ENCODE data around the gene CELA2A. TPM values are rescaled to one million over a fixed set of nuclear protein-coding genes. Genes with fewer than 3 reads are reported as not detected.
"Not testable (repeated sequence)": the region's sequence is repeated elsewhere in the genome, so short reads cannot be mapped to it uniquely, and the experiment has no call there.

The CELA2A gene
- total RNA-seq, 4 donors from 2014 or later, result not detected

DNA sequence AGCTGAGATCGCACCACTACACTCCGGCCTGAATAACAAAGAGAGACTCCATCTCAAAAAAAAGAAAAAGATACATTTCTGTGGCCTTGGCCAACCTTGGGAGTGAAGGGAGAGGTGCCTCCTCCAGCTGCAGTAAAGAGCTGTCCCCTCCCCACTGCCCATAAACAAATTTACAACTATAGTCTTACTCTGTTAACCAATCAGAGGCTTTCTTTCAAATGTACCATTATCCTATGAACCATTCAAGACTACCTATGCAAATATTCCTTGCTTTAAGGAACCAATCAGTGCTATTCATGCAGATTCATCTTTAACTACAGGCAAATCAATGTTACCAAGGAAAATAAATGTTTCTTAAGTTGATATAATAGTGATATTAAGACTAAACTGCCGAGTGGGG lies 20.4 kb downstream of the CELA2A start:
- in situ Hi-C loops (cut with MboI; ENCODE audit: low sequenced_read_pairs in 4 of 4) (no loop called here), intact Hi-C loops (cut with DNase I; ENCODE audit: low total_unique reads) (no loop called here)
- TF ChIP-seq, protein P1, sequence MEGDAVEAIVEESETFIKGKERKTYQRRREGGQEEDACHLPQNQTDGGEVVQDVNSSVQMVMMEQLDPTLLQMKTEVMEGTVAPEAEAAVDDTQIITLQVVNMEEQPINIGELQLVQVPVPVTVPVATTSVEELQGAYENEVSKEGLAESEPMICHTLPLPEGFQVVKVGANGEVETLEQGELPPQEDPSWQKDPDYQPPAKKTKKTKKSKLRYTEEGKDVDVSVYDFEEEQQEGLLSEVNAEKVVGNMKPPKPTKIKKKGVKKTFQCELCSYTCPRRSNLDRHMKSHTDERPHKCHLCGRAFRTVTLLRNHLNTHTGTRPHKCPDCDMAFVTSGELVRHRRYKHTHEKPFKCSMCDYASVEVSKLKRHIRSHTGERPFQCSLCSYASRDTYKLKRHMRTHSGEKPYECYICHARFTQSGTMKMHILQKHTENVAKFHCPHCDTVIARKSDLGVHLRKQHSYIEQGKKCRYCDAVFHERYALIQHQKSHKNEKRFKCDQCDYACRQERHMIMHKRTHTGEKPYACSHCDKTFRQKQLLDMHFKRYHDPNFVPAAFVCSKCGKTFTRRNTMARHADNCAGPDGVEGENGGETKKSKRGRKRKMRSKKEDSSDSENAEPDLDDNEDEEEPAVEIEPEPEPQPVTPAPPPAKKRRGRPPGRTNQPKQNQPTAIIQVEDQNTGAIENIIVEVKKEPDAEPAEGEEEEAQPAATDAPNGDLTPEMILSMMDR (IDR thresholded peaks at IDR 0.05 in 4 of 5, conservative IDR thresholded peaks at IDR 0.05 in 1 of 5), result no peak
- no peak for TF ChIP-seq POLR2A (IDR thresholded peaks at IDR 0.05)
- ATAC-seq, result no peak
- Histone ChIP-seq H3K9me3 (no peaks in the 10 kb centered on the region), H3K36me3 (no peaks in the 10 kb centered on the region), H3K27me3 (no peaks in the 10 kb centered on the region), H3K27ac (no peak overlapping the region), H3K4me3 (no peak overlapping the region), H3K4me1 (no peaks in the 10 kb centered on the region)
- DNase-seq, result no peak

- no peaks in the 10 kb centered on the region for H3K36me3 ChIP-seq
- no peak overlapping the region for H3K27ac ChIP-seq
- no peak for ATAC-seq
- no peak for TF ChIP-seq POLR2A (IDR thresholded peaks at IDR 0.05)
- TF ChIP-seq, protein P1 (IDR thresholded peaks at IDR 0.05 in 4 of 5, conservative IDR thresholded peaks at IDR 0.05 in 1 of 5), result no peak
- H3K9me3 ChIP-seq, result no peaks in the 10 kb centered on the region
- no peaks in the 10 kb centered on the region for H3K4me1 ChIP-seq
- intact Hi-C loops (cut with DNase I; ENCODE audit: low total_unique reads) (no loop called here), in situ Hi-C loops (cut with MboI; ENCODE audit: low sequenced_read_pairs in 4 of 4) (no loop called here)
- no peaks in the 10 kb centered on the region for H3K27me3 ChIP-seq
- no peak overlapping the region for H3K4me3 ChIP-seq
- no peak for DNase-seq
Observed at GRCh38 chr1:15477646-15478212, 21.2 kb downstream of the CELA2A start.

DNA sequence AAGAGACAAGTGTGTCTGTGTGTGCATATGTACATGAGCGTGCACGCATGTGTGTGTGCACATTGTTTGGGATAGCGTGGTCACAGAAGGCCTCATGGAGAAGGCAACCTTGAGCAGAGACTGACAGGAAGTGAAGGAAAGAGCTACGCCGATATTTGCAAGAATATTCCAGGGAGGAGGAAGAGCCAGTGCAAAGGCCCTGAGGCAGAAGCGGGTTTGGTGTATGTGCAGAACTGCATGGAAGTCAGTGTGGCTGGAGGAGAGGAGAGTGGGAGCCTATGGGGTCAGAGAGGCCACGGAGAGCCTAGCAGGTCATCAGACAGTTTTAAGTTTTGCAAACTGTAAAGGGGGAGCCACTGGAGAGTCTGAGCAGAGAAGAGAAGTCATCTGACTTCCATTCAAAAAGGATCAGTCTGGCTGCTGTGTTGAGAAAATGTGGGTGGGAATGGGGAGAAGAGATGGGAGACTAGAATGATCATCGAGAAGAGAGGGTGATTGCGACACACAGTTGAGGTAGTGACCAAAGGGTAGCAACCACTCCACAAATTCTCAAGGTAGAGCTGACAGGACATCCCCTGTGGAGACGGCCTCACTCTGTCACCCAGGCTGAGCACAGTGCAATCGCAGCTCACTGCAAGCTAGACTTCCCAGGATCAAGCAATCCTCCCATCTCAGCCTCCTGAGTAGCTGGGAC lies 23.3 kb downstream of the CELA2A start:
- H3K9me3 ChIP-seq, result no peaks in the 10 kb centered on the region
- no peaks in the 10 kb centered on the region for H3K36me3 ChIP-seq
- H3K4me1 ChIP-seq, result no peaks in the 10 kb centered on the region
- in situ Hi-C loops (cut with MboI; ENCODE audit: low sequenced_read_pairs in 4 of 4), result no loop called here
- ATAC-seq, result no peak
- no peak overlapping the region for H3K27ac ChIP-seq
- DNase-seq, result no peak
- intact Hi-C loops (cut with DNase I; ENCODE audit: low total_unique reads), result no loop called here
- H3K27me3 ChIP-seq, result no peaks in the 10 kb centered on the region
- H3K4me3 ChIP-seq, result no peak overlapping the region
- TF ChIP-seq, protein P1 (IDR thresholded peaks at IDR 0.05 in 4 of 5, conservative IDR thresholded peaks at IDR 0.05 in 1 of 5), result no peak
- no peak for TF ChIP-seq POLR2A (IDR thresholded peaks at IDR 0.05)

DNA sequence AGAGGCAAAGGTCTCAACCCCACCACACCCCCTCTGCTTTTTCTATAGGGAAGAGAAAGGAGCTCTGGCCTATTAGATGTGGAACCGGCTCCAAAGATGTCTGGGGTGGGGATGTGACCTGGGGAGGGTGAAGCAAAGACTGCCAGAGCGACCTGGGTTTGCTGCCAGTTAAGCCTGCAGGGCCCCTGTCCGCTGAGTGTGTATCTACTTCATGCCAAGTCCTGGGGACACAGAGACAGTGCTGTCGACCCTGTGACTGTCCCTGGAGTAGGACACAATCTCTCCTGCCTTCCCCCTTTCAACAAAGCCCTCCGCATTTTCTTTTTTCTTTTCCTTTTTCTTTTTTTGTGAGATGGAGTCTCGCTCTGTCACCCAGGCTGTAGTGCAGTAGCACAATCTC lies 25.9 kb downstream of the CELA2A start:
- in situ Hi-C loops (cut with MboI; ENCODE audit: low sequenced_read_pairs in 4 of 4), result not testable (repeated sequence)

DNA sequence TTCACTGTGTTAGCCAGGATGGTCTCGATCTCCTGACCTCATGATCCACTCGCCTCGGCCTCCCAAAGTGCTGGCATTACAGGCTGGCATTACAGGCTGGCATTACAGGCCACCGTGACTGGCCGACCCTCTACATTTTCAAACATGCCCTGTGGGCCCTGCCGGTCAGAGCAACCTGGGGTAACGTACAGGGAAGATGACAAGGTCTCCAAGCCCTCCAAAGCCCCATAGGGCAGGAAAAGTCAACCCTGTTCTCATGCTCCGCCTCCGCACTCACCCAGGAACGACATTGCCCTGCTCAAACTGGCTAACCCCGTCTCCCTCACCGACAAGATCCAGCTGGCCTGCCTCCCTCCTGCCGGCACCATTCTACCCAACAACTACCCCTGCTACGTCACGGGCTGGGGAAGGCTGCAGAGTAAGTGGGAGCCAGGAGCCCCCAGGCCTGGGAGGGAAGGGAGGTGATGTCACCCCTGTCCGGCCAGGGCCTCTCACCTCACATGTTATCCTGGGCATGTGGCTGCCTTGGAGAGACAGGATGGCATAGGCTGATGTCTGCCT lies 26.5 kb downstream of the CELA2A start:
- intact Hi-C loops (cut with DNase I; ENCODE audit: low total_unique reads); in situ Hi-C loops (cut with MboI; ENCODE audit: low sequenced_read_pairs in 4 of 4); H3K27me3 ChIP-seq; H3K27ac ChIP-seq; DNase-seq; H3K36me3 ChIP-seq; H3K4me3 ChIP-seq; ATAC-seq; H3K4me1 ChIP-seq; H3K9me3 ChIP-seq: not testable (repeated sequence)

More for the DNA sequence above, 25.9 kb downstream of the CELA2A start:
- H3K27ac ChIP-seq; ATAC-seq; DNase-seq; H3K4me1 ChIP-seq; H3K4me3 ChIP-seq; intact Hi-C loops (cut with DNase I; ENCODE audit: low total_unique reads); H3K36me3 ChIP-seq; H3K27me3 ChIP-seq; H3K9me3 ChIP-seq: not testable (repeated sequence)

Data from gastrocnemius medialis (tissue), 4 donors.